Transverse colon (tissue), 3 donors: ENCODE measurements around the gene CHEK2.

Source experiments
- CTCF ChIP-seq, 5 experiments: fragments of 200-600 bp in 3 of 5; fragments of 450-650 bp in 2 of 5; sonication (generic) in 3 of 5; IDR thresholded peaks; 1 replicate in 2 of 5; 2 replicates in 3 of 5; pipeline ENCODE4 v1.5.1; 2016 to 2017; ENCODE audit warnings: antibody characterized with exemption in 5 of 5, inconsistent platforms in 3 of 5, mild to moderate bottlenecking in 2 of 5, moderate library complexity in 1 of 5
- EP300 ChIP-seq: sonication (generic); formaldehyde crosslinking; IDR thresholded peaks from one replicate; pipeline ENCODE4 v1.6.1; 2017; ENCODE audit warnings: antibody characterized with exemption, low read depth
- POLR2A ChIP-seq: fragments of 450-650 bp; IDR thresholded peaks from one replicate; pipeline ENCODE4 v1.6.1; 2016; ENCODE audit warnings: antibody characterized with exemption, mild to moderate bottlenecking, moderate library complexity

- TF ChIP-seq POLR2A (no peak), CTCF (IDR thresholded peaks at IDR 0.05) (no peak), EP300 (no peak)
Measured at GRCh38 chr22:28730179-28730578, 11.4 kb downstream of the CHEK2 start.
